ENCODE data around the gene EXD3.

EXD3 gene

GRCh38 chr9:137374131-137374845, 48.7 kb downstream of the EXD3 start:
- no peak for DNase-seq (ENCODE audit: low read depth)
- no peak overlapping the region for H3K4me3 ChIP-seq (ENCODE audit: low read depth, low read length)
- no peak for TF ChIP-seq CTCF (IDR thresholded peaks at IDR 0.05; ENCODE audit: control insufficient read depth, extremely low read depth, insufficient read depth)

GRCh38 chr9:137373611-137373980, 49.4 kb downstream of the EXD3 start:
- no peak for TF ChIP-seq CTCF (IDR thresholded peaks at IDR 0.05; ENCODE audit: control insufficient read depth, extremely low read depth, insufficient read depth)
- H3K4me3 ChIP-seq (ENCODE audit: low read depth, low read length): no peak overlapping the region
- DNase-seq (ENCODE audit: low read depth): no peak

- H3K4me3 ChIP-seq (ENCODE audit: low read depth, low read length): no peak overlapping the region
- DNase-seq (ENCODE audit: low read depth): no peak
- no peak for TF ChIP-seq CTCF (IDR thresholded peaks at IDR 0.05; ENCODE audit: control insufficient read depth, extremely low read depth, insufficient read depth)
Measured at GRCh38 chr9:137372693-137373610, 50.0 kb downstream of the EXD3 start.

GRCh38 chr9:137371946-137372651, 50.9 kb downstream of the EXD3 start:
- no peak for TF ChIP-seq CTCF (IDR thresholded peaks at IDR 0.05; ENCODE audit: control insufficient read depth, extremely low read depth, insufficient read depth)
- DNase-seq (ENCODE audit: low read depth): no peak
- H3K4me3 ChIP-seq (ENCODE audit: low read depth, low read length): no peak overlapping the region

GRCh38 chr9:137371521-137371941, 51.4 kb downstream of the EXD3 start:
- TF ChIP-seq CTCF (IDR thresholded peaks at IDR 0.05; ENCODE audit: control insufficient read depth, extremely low read depth, insufficient read depth): no peak
- no peak for DNase-seq (ENCODE audit: low read depth)
- no peak overlapping the region for H3K4me3 ChIP-seq (ENCODE audit: low read depth, low read length)

GRCh38 chr9:137370865-137371520, 52.0 kb downstream of the EXD3 start:
- no peak for DNase-seq (ENCODE audit: low read depth)
- TF ChIP-seq CTCF (IDR thresholded peaks at IDR 0.05; ENCODE audit: control insufficient read depth, extremely low read depth, insufficient read depth): no peak
- H3K4me3 ChIP-seq (ENCODE audit: low read depth, low read length): no peak overlapping the region
